ENCODE results near the gene C1QTNF8.
"Not testable (repeated sequence)": the region's sequence is repeated elsewhere in the genome, so short reads cannot be mapped to it uniquely, and the experiment has no call there.

C1QTNF8 gene

DNA sequence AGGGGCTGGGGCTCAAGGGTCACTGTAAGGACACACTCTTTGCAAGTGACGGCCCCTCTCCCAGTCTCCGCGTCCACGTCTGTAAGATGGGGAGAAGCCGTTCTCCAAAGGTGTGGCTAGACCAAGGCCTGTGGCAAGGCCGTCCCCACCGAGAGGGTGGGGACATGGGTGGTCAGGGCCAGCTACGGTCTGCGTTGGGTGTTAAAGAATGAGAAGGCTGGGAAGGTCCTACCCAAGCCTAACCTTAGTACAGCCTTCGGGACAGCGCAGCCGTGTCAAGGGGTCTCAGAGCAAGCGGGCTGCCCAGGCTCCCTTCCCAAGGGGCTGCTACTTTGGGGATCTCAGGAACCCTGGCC, 1.9 kb downstream of the C1QTNF8 start:
- H3K27ac ChIP-seq: no peak overlapping the region
- TF ChIP-seq, protein P1, sequence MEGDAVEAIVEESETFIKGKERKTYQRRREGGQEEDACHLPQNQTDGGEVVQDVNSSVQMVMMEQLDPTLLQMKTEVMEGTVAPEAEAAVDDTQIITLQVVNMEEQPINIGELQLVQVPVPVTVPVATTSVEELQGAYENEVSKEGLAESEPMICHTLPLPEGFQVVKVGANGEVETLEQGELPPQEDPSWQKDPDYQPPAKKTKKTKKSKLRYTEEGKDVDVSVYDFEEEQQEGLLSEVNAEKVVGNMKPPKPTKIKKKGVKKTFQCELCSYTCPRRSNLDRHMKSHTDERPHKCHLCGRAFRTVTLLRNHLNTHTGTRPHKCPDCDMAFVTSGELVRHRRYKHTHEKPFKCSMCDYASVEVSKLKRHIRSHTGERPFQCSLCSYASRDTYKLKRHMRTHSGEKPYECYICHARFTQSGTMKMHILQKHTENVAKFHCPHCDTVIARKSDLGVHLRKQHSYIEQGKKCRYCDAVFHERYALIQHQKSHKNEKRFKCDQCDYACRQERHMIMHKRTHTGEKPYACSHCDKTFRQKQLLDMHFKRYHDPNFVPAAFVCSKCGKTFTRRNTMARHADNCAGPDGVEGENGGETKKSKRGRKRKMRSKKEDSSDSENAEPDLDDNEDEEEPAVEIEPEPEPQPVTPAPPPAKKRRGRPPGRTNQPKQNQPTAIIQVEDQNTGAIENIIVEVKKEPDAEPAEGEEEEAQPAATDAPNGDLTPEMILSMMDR (IDR thresholded peaks at IDR 0.05): no peak
- H3K27me3 ChIP-seq: peaks cover 65% of the 10 kb centered on the region
- H3K9me3 ChIP-seq: no peaks in the 10 kb centered on the region
- no peak overlapping the region for H3K4me3 ChIP-seq (ENCODE audit: low read depth in 1 of 2, low read length in 1 of 2)
- H3K36me3 ChIP-seq: no peaks in the 10 kb centered on the region
- H3K4me1 ChIP-seq (ENCODE audit: control insufficient read depth in 1 of 2, insufficient read depth in 1 of 2, low read depth in 1 of 2, low read length in 1 of 2): no peaks in the 10 kb centered on the region

DNA sequence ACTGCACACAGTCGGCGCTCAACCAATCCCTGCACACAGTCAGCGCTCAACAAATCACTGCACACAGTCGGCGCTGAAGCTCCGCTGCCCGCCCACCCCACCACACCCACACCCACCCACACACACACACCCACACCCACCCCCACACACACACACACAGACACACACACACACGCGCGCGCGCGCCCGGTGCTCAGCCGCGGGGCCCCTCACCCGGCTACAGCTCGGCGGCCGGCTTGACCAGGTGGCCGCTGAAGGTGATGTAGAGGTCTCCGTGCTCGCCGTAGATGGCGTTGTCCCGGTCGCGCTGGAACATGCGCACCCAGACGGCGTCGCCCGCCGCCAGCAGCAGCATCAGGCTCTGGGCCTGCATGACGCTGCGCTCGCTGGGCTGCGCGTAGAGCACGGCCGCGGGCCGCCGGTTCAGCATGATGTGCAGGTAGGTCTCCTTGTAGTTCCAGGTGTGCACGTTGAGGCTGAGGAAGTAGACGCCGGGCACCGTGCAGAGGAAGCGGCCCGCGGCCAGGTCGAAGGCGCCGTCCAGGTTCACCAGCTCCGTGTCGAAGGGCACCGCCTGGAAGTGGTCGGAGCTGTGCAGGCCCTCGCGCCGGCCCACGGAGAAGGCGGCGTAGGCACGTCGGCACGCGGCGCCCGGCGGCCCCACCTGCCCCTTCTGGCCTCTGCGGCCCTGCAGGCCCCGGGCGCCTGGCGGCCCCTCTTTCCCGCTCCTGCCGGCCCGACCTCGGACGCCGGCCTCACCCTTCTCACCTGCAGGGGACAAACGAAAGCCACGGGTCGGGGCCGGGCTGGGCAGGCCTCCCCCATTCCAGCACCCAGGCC, 2.5 kb downstream of the C1QTNF8 start:
- Histone ChIP-seq H3K9me3 (no peaks in the 10 kb centered on the region), H3K27ac (no peak overlapping the region), H3K36me3 (no peaks in the 10 kb centered on the region), H3K4me3 (ENCODE audit: low read depth in 1 of 2, low read length in 1 of 2) (no peak overlapping the region), H3K4me1 (ENCODE audit: control insufficient read depth in 1 of 2, insufficient read depth in 1 of 2, low read depth in 1 of 2, low read length in 1 of 2) (no peaks in the 10 kb centered on the region), H3K27me3 (peaks cover 59% of the 10 kb centered on the region)
- TF ChIP-seq, protein P1 (IDR thresholded peaks at IDR 0.05): no peak

- H3K4me1 ChIP-seq (ENCODE audit: control insufficient read depth in 1 of 2, insufficient read depth in 1 of 2, low read depth in 1 of 2, low read length in 1 of 2); H3K27ac ChIP-seq; H3K9me3 ChIP-seq; H3K36me3 ChIP-seq; H3K4me3 ChIP-seq (ENCODE audit: low read depth in 1 of 2, low read length in 1 of 2): not testable (repeated sequence)
- H3K27me3 ChIP-seq: peaks cover 54% of the 10 kb centered on the region
These were observed 3.3 kb downstream of the C1QTNF8 start for GRCh38 chr16:1092685-1093283.

- TF ChIP-seq, protein P1 (IDR thresholded peaks at IDR 0.05): no peak
- Histone ChIP-seq H3K27me3 (peaks cover 49% of the 10 kb centered on the region), H3K4me3 (ENCODE audit: low read depth in 1 of 2, low read length in 1 of 2) (no peak overlapping the region), H3K9me3 (no peaks in the 10 kb centered on the region), H3K4me1 (ENCODE audit: control insufficient read depth in 1 of 2, insufficient read depth in 1 of 2, low read depth in 1 of 2, low read length in 1 of 2) (no peaks in the 10 kb centered on the region), H3K27ac (no peak overlapping the region), H3K36me3 (no peaks in the 10 kb centered on the region)
These were observed 4.0 kb downstream of the C1QTNF8 start for GRCh38 chr16:1091992-1092552.

DNA sequence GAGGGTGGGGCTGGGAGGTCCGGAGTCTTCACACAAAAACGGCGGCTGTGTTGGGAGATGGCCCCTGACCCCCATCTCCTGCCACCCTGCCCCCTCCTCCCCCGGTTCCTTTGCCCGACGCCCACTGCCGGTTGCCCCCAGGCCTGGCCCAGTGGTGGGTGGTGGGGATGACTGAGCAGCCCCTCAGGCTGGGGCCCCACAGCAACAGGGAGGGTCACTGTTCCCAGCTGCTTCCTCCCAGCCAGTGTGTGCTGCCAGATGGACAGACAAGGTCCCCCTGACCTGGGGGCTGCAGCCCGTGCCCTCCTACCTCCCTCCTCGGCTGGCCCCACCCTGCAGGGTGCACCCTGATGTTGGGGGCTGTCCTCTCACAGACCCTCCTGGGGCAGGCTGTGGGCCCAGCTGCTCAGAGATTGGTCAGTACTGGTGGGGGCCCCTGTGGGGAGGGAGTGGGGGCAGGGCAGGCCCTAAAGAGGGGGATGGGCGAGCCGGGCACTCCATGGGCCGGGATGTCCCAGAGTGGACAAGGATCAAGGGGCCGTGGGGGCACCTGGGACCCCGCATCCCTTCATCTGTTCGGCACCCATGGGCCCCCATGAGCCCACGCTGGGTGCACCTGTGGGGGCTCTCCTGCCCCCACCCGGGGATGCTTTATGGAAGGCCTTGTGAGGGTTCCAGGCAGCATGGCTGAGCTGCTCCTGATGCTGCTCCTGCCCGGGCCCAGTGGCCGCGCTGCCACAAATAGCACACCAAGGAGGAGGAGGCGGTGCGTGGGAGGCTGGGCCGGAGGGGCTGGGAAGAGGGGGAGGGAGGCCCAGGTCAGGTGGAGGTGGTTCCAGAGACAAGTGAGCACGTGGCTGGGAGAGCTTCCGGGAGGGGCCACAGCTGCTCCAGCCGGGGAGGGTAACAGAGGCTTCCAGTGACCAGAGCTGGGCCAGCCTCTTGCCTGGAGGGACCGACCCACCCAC, 5.1 kb downstream of the C1QTNF8 start:
- H3K9me3 ChIP-seq: no peaks in the 10 kb centered on the region
- TF ChIP-seq, protein P1 (IDR thresholded peaks at IDR 0.05): no peak
- no peak overlapping the region for H3K4me3 ChIP-seq (ENCODE audit: low read depth in 1 of 2, low read length in 1 of 2)
- no peaks in the 10 kb centered on the region for H3K4me1 ChIP-seq (ENCODE audit: control insufficient read depth in 1 of 2, insufficient read depth in 1 of 2, low read depth in 1 of 2, low read length in 1 of 2)
- no peaks in the 10 kb centered on the region for H3K36me3 ChIP-seq
- H3K27ac ChIP-seq: no peak overlapping the region
- H3K27me3 ChIP-seq: peaks cover 45% of the 10 kb centered on the region

All from neutrophil (primary cell).